ENCODE measurements around the gene PTPN1.

Gene PTPN1

GRCh38 chr20:50515471-50516106 is 5.4 kb downstream of the PTPN1 start:
- Histone ChIP-seq H3K9ac (ENCODE audit: low read depth, low read length, poor library complexity) (no peak overlapping the region), H3K18ac (ENCODE audit: low read length) (no peak overlapping the region), H2AK5ac (ENCODE audit: low read depth, low read length) (no peak overlapping the region), H3K9me3 (replicated peaks in 1 of 2; ENCODE audit: control insufficient read depth in 2 of 2, insufficient read depth in 1 of 2, low read depth in 1 of 2, low read length in 2 of 2) (no peaks in the 10 kb centered on the region), H2BK5ac (ENCODE audit: low read length) (no peak overlapping the region), H3K79me1 (ENCODE audit: low read depth, low read length) (peaks cover 3% of the 10 kb centered on the region), H3K27ac (replicated peaks; ENCODE audit: low read length) (no peak overlapping the region), H3K4me3 (ENCODE audit: low read length in 2 of 2) (no peak overlapping the region), H2BK15ac (ENCODE audit: low read length) (no peak overlapping the region), H3K27me3 (ENCODE audit: control insufficient read depth in 3 of 3, insufficient read depth in 3 of 3, low read depth in 1 of 3, low read length in 3 of 3) (peaks cover 0 to 2% (median 0%) of the 10 kb centered on the region in 3 experiments), H2AFZ (ENCODE audit: low read length) (no peak overlapping the region), H2BK120ac (ENCODE audit: low read depth, low read length) (no peak overlapping the region), H4K8ac (ENCODE audit: low read depth, low read length) (no peak overlapping the region), H3K4me1 (ENCODE audit: control insufficient read depth in 2 of 2, insufficient read depth in 1 of 2, low read depth in 1 of 2, low read length in 2 of 2) (peaks cover 10 to 21% of the 10 kb centered on the region in 2 donors), H3K4ac (ENCODE audit: low read length) (no peak overlapping the region), H4K91ac (ENCODE audit: low read depth, low read length, poor library complexity) (no peak overlapping the region), H2BK12ac (ENCODE audit: low read length) (no peak overlapping the region), H3K23ac (ENCODE audit: low read depth, low read length, poor library complexity) (no peak overlapping the region), H3K14ac (ENCODE audit: low read length) (no peak overlapping the region), H3K36me3 (replicated peaks in 1 of 2; ENCODE audit: control insufficient read depth in 2 of 2, insufficient read depth in 2 of 2, low read length in 2 of 2) (peaks cover 2 to 7% of the 10 kb centered on the region in 2 donors), H3K4me2 (ENCODE audit: insufficient read depth, low read length, poor library complexity, severe bottlenecking) (no peak overlapping the region)
- WGBS, 2 donors (ENCODE audit: extremely low coverage in 2 of 2, insufficient read length in 2 of 2, insufficient replicate concordance in 1 of 2): no CpG with 5 or more reads among the region's 1 CpG
- no peak for DNase-seq (ENCODE audit: low spot score)

GRCh38 chr20:50516180-50516934 is 6.2 kb downstream of the PTPN1 start:
- Histone ChIP-seq H2AFZ (ENCODE audit: low read length) (no peak overlapping the region), H3K79me1 (ENCODE audit: low read depth, low read length) (peaks cover 3% of the 10 kb centered on the region), H3K4me3 (ENCODE audit: low read length in 2 of 2) (no peak overlapping the region), H2BK120ac (ENCODE audit: low read depth, low read length) (no peak overlapping the region), H3K27ac (replicated peaks; ENCODE audit: low read length) (no peak overlapping the region), H4K91ac (ENCODE audit: low read depth, low read length, poor library complexity) (no peak overlapping the region), H3K23ac (ENCODE audit: low read depth, low read length, poor library complexity) (no peak overlapping the region), H3K27me3 (ENCODE audit: control insufficient read depth in 3 of 3, insufficient read depth in 3 of 3, low read depth in 1 of 3, low read length in 3 of 3) (peaks cover 0 to 2% (median 0%) of the 10 kb centered on the region in 3 experiments), H2BK5ac (ENCODE audit: low read length) (no peak overlapping the region), H3K36me3 (replicated peaks in 1 of 2; ENCODE audit: control insufficient read depth in 2 of 2, insufficient read depth in 2 of 2, low read length in 2 of 2) (peaks cover 2 to 7% of the 10 kb centered on the region in 2 donors), H3K9ac (ENCODE audit: low read depth, low read length, poor library complexity) (no peak overlapping the region), H3K18ac (ENCODE audit: low read length) (no peak overlapping the region), H3K4me1 (ENCODE audit: control insufficient read depth in 2 of 2, insufficient read depth in 1 of 2, low read depth in 1 of 2, low read length in 2 of 2) (peaks cover 5 to 24% of the 10 kb centered on the region in 2 donors), H4K8ac (ENCODE audit: low read depth, low read length) (no peak overlapping the region), H3K4ac (ENCODE audit: low read length) (no peak overlapping the region), H2BK15ac (ENCODE audit: low read length) (no peak overlapping the region), H2AK5ac (ENCODE audit: low read depth, low read length) (no peak overlapping the region), H3K9me3 (replicated peaks in 1 of 2; ENCODE audit: control insufficient read depth in 2 of 2, insufficient read depth in 1 of 2, low read depth in 1 of 2, low read length in 2 of 2) (no peaks in the 10 kb centered on the region), H3K4me2 (ENCODE audit: insufficient read depth, low read length, poor library complexity, severe bottlenecking) (no peak overlapping the region), H3K14ac (ENCODE audit: low read length) (no peak overlapping the region), H2BK12ac (ENCODE audit: low read length) (no peak overlapping the region)
- WGBS, 2 donors (ENCODE audit: extremely low coverage in 2 of 2, insufficient read length in 2 of 2, insufficient replicate concordance in 1 of 2): no CpG with 5 or more reads among the region's 5 CpGs
- DNase-seq (ENCODE audit: low spot score): no peak

GRCh38 chr20:50516935-50517816 is 7.0 kb downstream of the PTPN1 start:
- Histone ChIP-seq H3K4me1 (ENCODE audit: control insufficient read depth in 2 of 2, insufficient read depth in 1 of 2, low read depth in 1 of 2, low read length in 2 of 2) (peaks cover 6 to 18% of the 10 kb centered on the region in 2 donors), H3K27me3 (ENCODE audit: control insufficient read depth in 3 of 3, insufficient read depth in 3 of 3, low read depth in 1 of 3, low read length in 3 of 3) (peaks cover 0 to 2% (median 0%) of the 10 kb centered on the region in 3 experiments), H3K18ac (ENCODE audit: low read length) (no peak overlapping the region), H3K27ac (replicated peaks; ENCODE audit: low read length) (no peak overlapping the region), H4K91ac (ENCODE audit: low read depth, low read length, poor library complexity) (no peak overlapping the region), H2BK15ac (ENCODE audit: low read length) (no peak overlapping the region), H4K8ac (ENCODE audit: low read depth, low read length) (no peak overlapping the region), H2BK120ac (ENCODE audit: low read depth, low read length) (no peak overlapping the region), H3K23ac (ENCODE audit: low read depth, low read length, poor library complexity) (no peak overlapping the region), H3K36me3 (replicated peaks in 1 of 2; ENCODE audit: control insufficient read depth in 2 of 2, insufficient read depth in 2 of 2, low read length in 2 of 2) (peaks cover 2 to 7% of the 10 kb centered on the region in 2 donors), H3K79me1 (ENCODE audit: low read depth, low read length) (peaks cover 3% of the 10 kb centered on the region), H3K4me2 (ENCODE audit: insufficient read depth, low read length, poor library complexity, severe bottlenecking) (no peak overlapping the region), H2AFZ (ENCODE audit: low read length) (no peak overlapping the region), H2AK5ac (ENCODE audit: low read depth, low read length) (no peak overlapping the region), H2BK12ac (ENCODE audit: low read length) (no peak overlapping the region), H3K14ac (ENCODE audit: low read length) (no peak overlapping the region), H3K4me3 (ENCODE audit: low read length in 2 of 2) (no peak overlapping the region), H2BK5ac (ENCODE audit: low read length) (no peak overlapping the region), H3K9me3 (replicated peaks in 1 of 2; ENCODE audit: control insufficient read depth in 2 of 2, insufficient read depth in 1 of 2, low read depth in 1 of 2, low read length in 2 of 2) (no peaks in the 10 kb centered on the region), H3K9ac (ENCODE audit: low read depth, low read length, poor library complexity) (no peak overlapping the region), H3K4ac (ENCODE audit: low read length) (no peak overlapping the region)
- DNase-seq (ENCODE audit: low spot score): no peak
- WGBS, 2 donors (ENCODE audit: extremely low coverage in 2 of 2, insufficient read length in 2 of 2, insufficient replicate concordance in 1 of 2): no CpG with 5 or more reads among the region's 7 CpGs

GRCh38 chr20:50517817-50518154 is 7.6 kb downstream of the PTPN1 start:
- Histone ChIP-seq H2BK15ac (ENCODE audit: low read length) (no peak overlapping the region), H3K4me1 (ENCODE audit: control insufficient read depth in 2 of 2, insufficient read depth in 1 of 2, low read depth in 1 of 2, low read length in 2 of 2) (peaks cover 5 to 12% of the 10 kb centered on the region in 2 donors), H2AK5ac (ENCODE audit: low read depth, low read length) (no peak overlapping the region), H4K8ac (ENCODE audit: low read depth, low read length) (no peak overlapping the region), H3K18ac (ENCODE audit: low read length) (no peak overlapping the region), H3K23ac (ENCODE audit: low read depth, low read length, poor library complexity) (no peak overlapping the region), H3K9ac (ENCODE audit: low read depth, low read length, poor library complexity) (no peak overlapping the region), H2AFZ (ENCODE audit: low read length) (no peak overlapping the region), H3K4me2 (ENCODE audit: insufficient read depth, low read length, poor library complexity, severe bottlenecking) (no peak overlapping the region), H3K14ac (ENCODE audit: low read length) (no peak overlapping the region), H2BK120ac (ENCODE audit: low read depth, low read length) (no peak overlapping the region), H3K4me3 (ENCODE audit: low read length in 2 of 2) (no peak overlapping the region), H3K36me3 (replicated peaks in 1 of 2; ENCODE audit: control insufficient read depth in 2 of 2, insufficient read depth in 2 of 2, low read length in 2 of 2) (peaks cover 2 to 7% of the 10 kb centered on the region in 2 donors), H4K91ac (ENCODE audit: low read depth, low read length, poor library complexity) (no peak overlapping the region), H3K4ac (ENCODE audit: low read length) (no peak overlapping the region), H2BK5ac (ENCODE audit: low read length) (no peak overlapping the region), H2BK12ac (ENCODE audit: low read length) (no peak overlapping the region), H3K27ac (replicated peaks; ENCODE audit: low read length) (no peak overlapping the region), H3K9me3 (replicated peaks in 1 of 2; ENCODE audit: control insufficient read depth in 2 of 2, insufficient read depth in 1 of 2, low read depth in 1 of 2, low read length in 2 of 2) (no peaks in the 10 kb centered on the region), H3K79me1 (ENCODE audit: low read depth, low read length) (peaks cover 3% of the 10 kb centered on the region), H3K27me3 (ENCODE audit: control insufficient read depth in 3 of 3, insufficient read depth in 3 of 3, low read depth in 1 of 3, low read length in 3 of 3) (peaks cover 0 to 2% (median 0%) of the 10 kb centered on the region in 3 experiments)
- no CpG with 5 or more reads among the region's 3 CpGs for WGBS, 2 donors (ENCODE audit: extremely low coverage in 2 of 2, insufficient read length in 2 of 2, insufficient replicate concordance in 1 of 2)
- DNase-seq (ENCODE audit: low spot score): no peak
